GM23338 (cell line): ENCODE results near the gene FCHSD2. TPM values are rescaled to one million over a fixed set of nuclear protein-coding genes. Genes with fewer than 3 reads are reported as not detected.
A peak's percentile ranks its signal among the peaks of the same experiment; 100 is the strongest.

Experiments used
- ATAC-seq: fragments of 200-7000 bp; cut with Tn5 transposase; 3 replicates; pipeline ENCODE4 v1.9.1; 2020
- DNase-seq: peaks from one replicate; pipeline ENCODE4 v3.0.0-alpha.2; 2015; ENCODE audit warnings: low spot score
- H2AFZ ChIP-seq: fragments of 200-600 bp; sonication (generic); 2 replicates; pipeline ENCODE4 v1.8.0; 2016; ENCODE audit warnings: antibody characterized with exemption, mild to moderate bottlenecking, moderate library complexity
- H3F3A ChIP-seq: fragments of 200-600 bp; sonication (generic); replicated peaks from 2 replicates; pipeline ENCODE4 v1.8.0; 2017; ENCODE audit warnings: antibody characterized with exemption, mixed run types, low read depth
- H3K27ac ChIP-seq: fragments of 200-600 bp; sonication (generic); 2 replicates; pipeline ENCODE4 v1.6.1; 2016; ENCODE audit warnings: low read depth
- H3K27me3 ChIP-seq: fragments of 200-600 bp; sonication (generic); 2 replicates; pipeline ENCODE4 v1.8.0; 2016; ENCODE audit warnings: mild to moderate bottlenecking, mixed run types, moderate library complexity; ENCODE audit not compliant: insufficient read depth
- H3K36me3 ChIP-seq: fragments of 200-600 bp; sonication (generic); 2 replicates; pipeline ENCODE4 v1.8.0; 2016; ENCODE audit warnings: mild to moderate bottlenecking; ENCODE audit not compliant: insufficient read depth
- H3K4me1 ChIP-seq: fragments of 200-600 bp; sonication (generic); 2 replicates; pipeline ENCODE4 v1.8.0; 2016; ENCODE audit warnings: mild to moderate bottlenecking, moderate library complexity; ENCODE audit not compliant: insufficient read depth
- H3K4me2 ChIP-seq: fragments of 200-600 bp; sonication (generic); 2 replicates; pipeline ENCODE4 v1.7.1; 2017; ENCODE audit warnings: mixed run types
- H3K4me3 ChIP-seq: fragments of 200-600 bp; sonication (generic); 2 replicates; pipeline ENCODE4 v1.6.1; 2016; ENCODE audit warnings: mixed run types
- H3K79me2 ChIP-seq: fragments of 200-600 bp; sonication (generic); replicated peaks from 2 replicates; pipeline ENCODE4 v1.8.0; 2017; ENCODE audit warnings: mild to moderate bottlenecking; ENCODE audit not compliant: insufficient read depth
- H3K9me2 ChIP-seq: fragments of 200-600 bp; sonication (generic); 2 replicates; pipeline ENCODE4 v1.8.0; 2017; ENCODE audit not compliant: insufficient read depth
- H4K20me1 ChIP-seq: fragments of 200-600 bp; sonication (generic); replicated peaks from 2 replicates; pipeline ENCODE4 v1.8.0; 2017; ENCODE audit warnings: mild to moderate bottlenecking; ENCODE audit not compliant: insufficient read depth
- H3K27ac Mint-ChIP-seq: 2 replicates; pipeline ENCODE4 v1.8.0; 2020; ENCODE audit warnings: inconsistent platforms, mild to moderate bottlenecking, moderate library complexity, mixed read lengths
- H3K27me3 Mint-ChIP-seq: 3 replicates; pipeline ENCODE4 v1.8.0; 2022; ENCODE audit warnings: low read depth, mild to moderate bottlenecking, moderate library complexity, mixed read lengths, inconsistent platforms; ENCODE audit not compliant: insufficient read depth, poor library complexity
- H3K36me3 Mint-ChIP-seq: 3 replicates; pipeline ENCODE4 v1.8.0; 2021; ENCODE audit warnings: low read depth, mild to moderate bottlenecking, inconsistent platforms, moderate library complexity, mixed read lengths
- H3K4me1 Mint-ChIP-seq: 3 replicates; pipeline ENCODE4 v1.8.0; 2020; ENCODE audit warnings: mild to moderate bottlenecking, inconsistent platforms, mixed read lengths
- H3K4me3 Mint-ChIP-seq: 3 replicates; pipeline ENCODE4 v1.8.0; 2021; ENCODE audit warnings: moderate library complexity, mild to moderate bottlenecking, inconsistent platforms, mixed read lengths
- H3K9me3 Mint-ChIP-seq: 3 replicates; pipeline ENCODE4 v1.8.0; 2020; ENCODE audit warnings: moderate library complexity, mild to moderate bottlenecking, inconsistent platforms, mixed read lengths
- CREB1 ChIP-seq: fragments of 250-450 bp; sonication (Bioruptor Pico); IDR thresholded peaks from 2 replicates; pipeline ENCODE4 v1.5.0; 2020; ENCODE audit warnings: low read depth, mild to moderate bottlenecking, moderate library complexity
- ETS1 ChIP-seq: IDR thresholded peaks from 2 replicates; pipeline ENCODE4 v1.6.1; 2016; ENCODE audit warnings: antibody characterized with exemption
- EZH2 ChIP-seq: fragments of 200-600 bp; sonication (generic); IDR thresholded peaks from one replicate; pipeline ENCODE4 v1.8.0; 2017; ENCODE audit warnings: antibody characterized with exemption, mild to moderate bottlenecking, low read depth; ENCODE audit not compliant: unreplicated experiment
- EZH2phosphoT487 ChIP-seq: fragments of 200-600 bp; sonication (generic); IDR thresholded peaks from one replicate; pipeline ENCODE4 v1.8.1; 2018; ENCODE audit warnings: antibody characterized with exemption; ENCODE audit not compliant: unreplicated experiment
- JUNB ChIP-seq: IDR thresholded peaks from one replicate; pipeline ENCODE4 v1.6.1; 2016; ENCODE audit warnings: antibody characterized with exemption; ENCODE audit not compliant: unreplicated experiment
- NANOG ChIP-seq: IDR thresholded peaks from 2 replicates; pipeline ENCODE4 v1.6.1; 2016; ENCODE audit warnings: antibody characterized with exemption, borderline replicate concordance
- POLR2AphosphoS5 ChIP-seq: IDR thresholded peaks from 2 replicates; pipeline ENCODE4 v1.6.1; 2016; ENCODE audit warnings: antibody characterized with exemption, low read depth
- REST ChIP-seq: IDR thresholded peaks from one replicate; pipeline ENCODE4 v1.6.1; 2018; ENCODE audit warnings: antibody characterized with exemption; ENCODE audit not compliant: unreplicated experiment
- STAT1 ChIP-seq: IDR thresholded peaks from one replicate; pipeline ENCODE4 v1.6.1; 2016; ENCODE audit warnings: antibody characterized with exemption; ENCODE audit not compliant: unreplicated experiment
- ZNF114 ChIP-seq: fragments of 250-450 bp; sonication (Bioruptor Pico); IDR thresholded peaks from 2 replicates; pipeline ENCODE4 v1.5.0; 2020; ENCODE audit warnings: mild to moderate bottlenecking, moderate library complexity
- ZNF331 ChIP-seq: fragments of 250-450 bp; sonication (Bioruptor Pico); IDR thresholded peaks from 2 replicates; pipeline ENCODE4 v1.5.0; 2020; ENCODE audit warnings: low read depth, mild to moderate bottlenecking, moderate library complexity
- polyA plus RNA-seq: library from polyadenylated mRNA; unstranded; fragments of >200 nt; fragmentation: Nextera tagmentation; extraction: Ambion mirVana; gene quantifications from 2 replicates; pipeline ENCODE4 v1.2.1, GENCODE V29; 2016
- total RNA-seq: library from RNA; depleted of rRNA; stranded (reverse); fragments of >200 nt; shearing (Covaris generic); gene quantifications from 2 replicates; pipeline ENCODE4 v1.2.3, GENCODE V29; 2014
- TF ChIP-seq, protein P1 (sequence below), 2 experiments: fragments of 200-600 bp in 1 of 2; sonication (generic) in 1 of 2; conservative IDR thresholded peaks; 2 replicates each; pipeline versions ENCODE4 v1.5.1 to v1.6.1; 2016 to 2017; ENCODE audit warnings: antibody characterized with exemption in 2 of 2, low read depth in 2 of 2, mild to moderate bottlenecking in 2 of 2, moderate library complexity in 1 of 2

The FCHSD2 gene
- total and polyA plus RNA-seq, 2 experiments from 2014 or later = 3.6 to 5.2 TPM

GRCh38 chr11:72951193-72951592 is 190.9 kb downstream of the FCHSD2 start (continued):
- TF ChIP-seq ZNF114 (CRISPR knock-in tag) = no peak
- no peak for TF ChIP-seq NANOG
- no peak for TF ChIP-seq EZH2phosphoT487
- no peak for TF ChIP-seq REST
- TF ChIP-seq EZH2 = no peak
- no peak for TF ChIP-seq POLR2AphosphoS5
- no peak for TF ChIP-seq ZNF331 (CRISPR knock-in tag)

DNA sequence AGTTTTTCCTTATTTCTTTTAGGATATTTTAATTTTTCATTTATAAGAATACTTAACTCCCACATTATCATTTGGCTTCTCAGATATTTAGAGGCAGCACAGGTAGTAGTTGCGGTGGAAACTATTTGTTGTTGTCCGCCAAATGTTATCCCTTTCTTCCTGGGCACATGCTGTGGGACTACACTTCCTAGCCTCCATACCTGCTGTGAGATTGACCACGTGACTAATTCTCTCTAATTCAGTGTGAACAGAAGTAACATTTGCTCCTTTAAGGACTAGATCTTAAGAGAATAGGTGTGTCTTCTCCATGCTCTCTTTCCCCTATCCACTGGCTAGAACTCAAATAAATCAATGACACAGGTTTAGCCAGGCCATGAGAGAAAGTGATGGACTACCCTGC is 191.4 kb downstream of the FCHSD2 start:
- Mint-ChIP-seq H3K9me3 (no peaks in the 10 kb centered on the region), H3K4me1 (peaks cover 14% of the 10 kb centered on the region; the same call in 2 of the 3 replicates), H3K27me3 (peaks cover 3% of the 10 kb centered on the region), H3K27ac (no peak overlapping the region), H3K4me3 (no peak overlapping the region), H3K36me3 (no peaks in the 10 kb centered on the region)
- H2AFZ ChIP-seq = no peak overlapping the region
- H3K27me3 ChIP-seq = no peaks in the 10 kb centered on the region
- H3K27ac ChIP-seq = no peak overlapping the region
- peak; percentile 82 for ATAC-seq
- no peaks in the 10 kb centered on the region for H3K9me2 ChIP-seq
- no peaks in the 10 kb centered on the region for H4K20me1 ChIP-seq
- DNase-seq = peak; percentile 60
- no peaks in the 10 kb centered on the region for H3K79me2 ChIP-seq
- H3K36me3 ChIP-seq = no peaks in the 10 kb centered on the region
- H3K4me3 ChIP-seq = no peak overlapping the region
- H3K4me2 ChIP-seq = no peak overlapping the region
- no peaks in the 10 kb centered on the region for H3K4me1 ChIP-seq
- H3F3A ChIP-seq = no peaks in the 10 kb centered on the region
- no peak for TF ChIP-seq EZH2phosphoT487
- TF ChIP-seq ZNF331 (CRISPR knock-in tag) = no peak
- no peak for TF ChIP-seq STAT1
- TF ChIP-seq EZH2 = no peak
- no peak for TF ChIP-seq ETS1
- TF ChIP-seq, protein P1, sequence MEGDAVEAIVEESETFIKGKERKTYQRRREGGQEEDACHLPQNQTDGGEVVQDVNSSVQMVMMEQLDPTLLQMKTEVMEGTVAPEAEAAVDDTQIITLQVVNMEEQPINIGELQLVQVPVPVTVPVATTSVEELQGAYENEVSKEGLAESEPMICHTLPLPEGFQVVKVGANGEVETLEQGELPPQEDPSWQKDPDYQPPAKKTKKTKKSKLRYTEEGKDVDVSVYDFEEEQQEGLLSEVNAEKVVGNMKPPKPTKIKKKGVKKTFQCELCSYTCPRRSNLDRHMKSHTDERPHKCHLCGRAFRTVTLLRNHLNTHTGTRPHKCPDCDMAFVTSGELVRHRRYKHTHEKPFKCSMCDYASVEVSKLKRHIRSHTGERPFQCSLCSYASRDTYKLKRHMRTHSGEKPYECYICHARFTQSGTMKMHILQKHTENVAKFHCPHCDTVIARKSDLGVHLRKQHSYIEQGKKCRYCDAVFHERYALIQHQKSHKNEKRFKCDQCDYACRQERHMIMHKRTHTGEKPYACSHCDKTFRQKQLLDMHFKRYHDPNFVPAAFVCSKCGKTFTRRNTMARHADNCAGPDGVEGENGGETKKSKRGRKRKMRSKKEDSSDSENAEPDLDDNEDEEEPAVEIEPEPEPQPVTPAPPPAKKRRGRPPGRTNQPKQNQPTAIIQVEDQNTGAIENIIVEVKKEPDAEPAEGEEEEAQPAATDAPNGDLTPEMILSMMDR (conservative IDR thresholded peaks at IDR 0.05; ENCODE audit: low read depth in 2 of 2) = no peak
- no peak for TF ChIP-seq ZNF114 (CRISPR knock-in tag)
- no peak for TF ChIP-seq CREB1
- no peak for TF ChIP-seq POLR2AphosphoS5
- no peak for TF ChIP-seq JUNB
- no peak for TF ChIP-seq NANOG
- TF ChIP-seq REST = no peak
